Measurements from ENCODE around the gene COL7A1.

The COL7A1 gene

GRCh38 chr3:48623851-48624547 is 28.9 kb upstream of the COL7A1 start:
- TF ChIP-seq CTCF (IDR thresholded peaks at IDR 0.05; ENCODE audit: insufficient read depth, low read length, missing control alignments), result no peak
- CTCF ChIA-PET, result interaction anchor here (1.1 to 6.3 kb wide), 4 partner anchors 9 to 13 kb away, joined by 3 to 45 read pairs (median 10); partner anchors contain the start of genes SLC26A6 and UQCRC1
- DNase-seq (ENCODE audit: low read depth, low spot score), result no peak
- H3K4me3 ChIP-seq (ENCODE audit: low read depth, low read length), result no peak overlapping the region
- POLR2A ChIA-PET, result interaction anchor here (0.7 to 0.8 kb wide), 2 partner anchors 19 to 26 kb away, joined by 3 read pairs; no protein-coding TSS in a partner anchor

GRCh38 chr3:48621461-48621869 is 26.3 kb upstream of the COL7A1 start, which contains the start of gene TMEM89:
Gene TMEM89, minus strand, starts transcription at chr3:48621769. Its CDS starts 13 bp downstream, at chr3:48621756.
- TF ChIP-seq CTCF (IDR thresholded peaks at IDR 0.05; ENCODE audit: insufficient read depth, low read length, missing control alignments), result no peak
- ChIA-PET POLR2A (no interaction called here), CTCF (interaction anchor here (1.1 to 6.3 kb wide), 2 partner anchors 13 to 23 kb away, joined by 3 to 45 read pairs; partner anchors contain the start of gene SLC26A6)
- no peak for DNase-seq (ENCODE audit: low read depth, low spot score)
- H3K4me3 ChIP-seq (ENCODE audit: low read depth, low read length), result no peak within 1 kb of the TSS

GRCh38 chr3:48619541-48620524 is 24.7 kb upstream of the COL7A1 start:
- no peak overlapping the region for H3K4me3 ChIP-seq (ENCODE audit: low read depth, low read length)
- ChIA-PET POLR2A (no interaction called here), CTCF (interaction anchor here (1.1 kb wide), 1 partner anchor 17 kb away, joined by 3 read pairs; no protein-coding TSS in a partner anchor)
- no peak for TF ChIP-seq CTCF (IDR thresholded peaks at IDR 0.05; ENCODE audit: insufficient read depth, low read length, missing control alignments)
- no peak for DNase-seq (ENCODE audit: low read depth, low spot score)

GRCh38 chr3:48617559-48617958 is 22.4 kb upstream of the COL7A1 start:
- TF ChIP-seq CTCF (IDR thresholded peaks at IDR 0.05; ENCODE audit: insufficient read depth, low read length, missing control alignments), result no peak
- ChIA-PET CTCF (interaction anchor here (1.6 kb wide), 1 partner anchor 10 kb away, joined by 5 read pairs; no protein-coding TSS in a partner anchor), POLR2A (interaction anchor here (1.2 kb wide), 1 partner anchor 18 kb away, joined by 5 read pairs; the partner anchor contains the start of gene SLC26A6)
- no peak overlapping the region for H3K4me3 ChIP-seq (ENCODE audit: low read depth, low read length)
- DNase-seq (ENCODE audit: low read depth, low spot score), result no peak

- POLR2A ChIA-PET, result no interaction called here
- CTCF ChIA-PET, result interaction anchor here (0.9 to 2.5 kb wide), 4 partner anchors 9 to 57 kb away, joined by 3 to 14 read pairs (median 4); partner anchors contain the start of gene SLC26A6
- TF ChIP-seq CTCF (IDR thresholded peaks at IDR 0.05; ENCODE audit: insufficient read depth, low read length, missing control alignments), result no peak
- no peak overlapping the region for H3K4me3 ChIP-seq (ENCODE audit: low read depth, low read length)
- peak; percentile 33 for DNase-seq (ENCODE audit: low read depth, low spot score)
Observed at GRCh38 chr3:48614044-48614443, 18.9 kb upstream of the COL7A1 start.
